Body of pancreas (tissue), 4 donors: ENCODE data around the gene VPS37D.

ENCODE experiments used
- POLR2A ChIP-seq, 3 donors: fragments of 450-650 bp; IDR thresholded peaks; one replicate each; pipeline ENCODE4 v1.6.1; 2016; ENCODE audit warnings: antibody characterized with exemption in 3 of 3, mild to moderate bottlenecking in 2 of 3
- TF ChIP-seq, protein P1 (sequence below), 7 experiments: fragments of 450-650 bp in 4 of 7; fragments of 200-600 bp in 3 of 7; sonication (generic) in 3 of 7; IDR thresholded peaks; one replicate each; pipeline ENCODE4 v1.5.1; 2016 to 2019; ENCODE audit warnings: antibody characterized with exemption in 7 of 7

DNA sequence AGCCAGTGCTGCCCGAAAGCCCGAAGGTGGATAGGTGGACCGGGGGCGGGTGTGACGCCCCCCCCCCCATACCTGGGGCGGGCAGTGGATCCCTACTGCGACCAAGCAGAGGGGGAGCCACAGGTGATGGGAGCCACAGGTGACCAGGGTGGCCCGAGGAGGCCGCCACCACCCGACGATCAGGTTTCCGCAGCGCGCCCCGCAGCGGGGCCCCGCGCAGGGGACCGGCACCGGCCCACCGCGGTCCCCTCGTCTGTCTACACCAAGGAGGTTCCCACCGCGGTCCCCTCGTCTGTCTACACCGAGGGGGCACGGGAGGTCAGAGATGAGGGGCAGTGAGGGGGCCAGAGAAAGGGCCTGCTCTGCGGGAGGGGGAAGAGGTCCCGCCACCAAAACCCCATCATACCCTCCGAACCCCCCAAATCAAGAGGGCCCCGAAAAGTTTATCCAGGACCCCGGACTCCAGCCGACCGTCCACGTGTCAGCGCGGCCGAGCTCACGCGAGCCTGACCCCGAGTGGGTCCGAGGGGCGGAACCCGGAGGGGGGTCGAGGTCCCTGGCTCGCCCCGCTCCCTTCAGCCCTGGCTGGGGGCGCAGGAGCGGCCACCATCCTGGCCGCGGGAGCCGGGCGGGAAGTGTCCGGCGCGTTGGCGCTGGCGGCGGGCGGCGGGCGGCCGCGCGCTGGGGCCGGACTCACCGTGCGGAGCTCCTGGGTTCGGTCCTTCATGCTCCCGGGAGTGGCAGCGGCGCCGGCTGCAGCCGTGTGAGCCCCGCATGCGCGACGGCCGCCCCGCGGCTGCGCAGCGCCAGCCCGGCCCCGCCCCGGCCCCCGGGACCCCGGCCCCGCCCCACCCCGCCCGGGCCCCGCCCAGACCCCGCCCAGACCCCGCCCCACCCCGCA, 51.5 kb downstream of the VPS37D start, which contains the start of gene STX1A:
- TF ChIP-seq POLR2A (IDR thresholded peaks at IDR 0.05): no peak
- TF ChIP-seq, protein P1, sequence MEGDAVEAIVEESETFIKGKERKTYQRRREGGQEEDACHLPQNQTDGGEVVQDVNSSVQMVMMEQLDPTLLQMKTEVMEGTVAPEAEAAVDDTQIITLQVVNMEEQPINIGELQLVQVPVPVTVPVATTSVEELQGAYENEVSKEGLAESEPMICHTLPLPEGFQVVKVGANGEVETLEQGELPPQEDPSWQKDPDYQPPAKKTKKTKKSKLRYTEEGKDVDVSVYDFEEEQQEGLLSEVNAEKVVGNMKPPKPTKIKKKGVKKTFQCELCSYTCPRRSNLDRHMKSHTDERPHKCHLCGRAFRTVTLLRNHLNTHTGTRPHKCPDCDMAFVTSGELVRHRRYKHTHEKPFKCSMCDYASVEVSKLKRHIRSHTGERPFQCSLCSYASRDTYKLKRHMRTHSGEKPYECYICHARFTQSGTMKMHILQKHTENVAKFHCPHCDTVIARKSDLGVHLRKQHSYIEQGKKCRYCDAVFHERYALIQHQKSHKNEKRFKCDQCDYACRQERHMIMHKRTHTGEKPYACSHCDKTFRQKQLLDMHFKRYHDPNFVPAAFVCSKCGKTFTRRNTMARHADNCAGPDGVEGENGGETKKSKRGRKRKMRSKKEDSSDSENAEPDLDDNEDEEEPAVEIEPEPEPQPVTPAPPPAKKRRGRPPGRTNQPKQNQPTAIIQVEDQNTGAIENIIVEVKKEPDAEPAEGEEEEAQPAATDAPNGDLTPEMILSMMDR (IDR thresholded peaks at IDR 0.05): no peak
